Esophagus squamous epithelium (tissue), 4 donors: ENCODE measurements around the gene ZNF532.

Experiments
- CTCF ChIP-seq, 6 experiments: fragments of 450-650 bp in 4 of 6; fragments of 200-600 bp in 2 of 6; sonication (generic) in 2 of 6; IDR thresholded peaks; one replicate each; pipeline ENCODE4 v1.5.1; 2016 to 2019; ENCODE audit warnings: antibody characterized with exemption in 6 of 6, mild to moderate bottlenecking in 4 of 6, moderate library complexity in 4 of 6
- POLR2A ChIP-seq, 4 donors: fragments of 450-650 bp; IDR thresholded peaks; one replicate each; pipeline ENCODE4 v1.6.1; 2017; ENCODE audit warnings: antibody characterized with exemption in 4 of 4, mild to moderate bottlenecking in 4 of 4, moderate library complexity in 3 of 4

DNA sequence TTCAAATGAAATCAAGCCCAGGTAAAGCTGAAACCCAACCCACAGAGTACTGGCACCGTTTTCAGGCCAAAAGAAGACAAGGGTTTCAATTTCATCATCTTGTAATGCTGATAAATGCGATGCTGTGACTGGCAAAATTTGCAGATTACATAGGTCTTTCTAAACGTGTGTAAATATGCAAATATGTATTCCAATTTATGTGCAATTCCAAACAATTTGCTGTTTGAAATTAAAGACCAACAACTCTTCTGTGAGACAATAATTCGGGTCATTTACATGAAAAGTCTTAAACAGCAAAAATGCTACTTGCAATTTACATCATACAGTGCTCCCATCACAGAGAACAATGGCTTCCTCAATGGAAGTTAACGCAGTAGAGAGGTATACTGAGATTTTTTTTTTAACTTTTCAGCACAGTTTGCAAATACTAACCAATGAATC lies 2.8 kb upstream of the ZNF532 start:
- TF ChIP-seq CTCF (IDR thresholded peaks at IDR 0.05) (no peak), POLR2A (IDR thresholded peaks at IDR 0.05) (no peak)
